AG10803 (cell line): Measurements from ENCODE around the gene CCL4.
"Not testable (repeated sequence)": the region's sequence is repeated elsewhere in the genome, so short reads cannot be mapped to it uniquely, and the experiment has no call there.

Experiments used
- DNase-seq: peaks from one replicate; pipeline ENCODE4 v3.0.0; 2010; ENCODE audit warnings: low read depth
- H3K4me3 ChIP-seq: 2 replicates; pipeline ENCODE4 v1.5.1; 2011; ENCODE audit warnings: mild to moderate bottlenecking, low read length, control low read depth
- CTCF ChIP-seq: conservative IDR thresholded peaks from 2 replicates; pipeline ENCODE4 v1.5.1; 2011; ENCODE audit warnings: mild to moderate bottlenecking, low read length, control low read depth, inconsistent platforms

CCL4 gene

GRCh38 chr17:36083691-36084090 lies 19.9 kb upstream of the CCL4 start:
- H3K4me3 ChIP-seq, DNase-seq: not testable (repeated sequence)

- peak; percentile 34 for DNase-seq
- no peak overlapping the region for H3K4me3 ChIP-seq
- no peak for TF ChIP-seq CTCF
Observed at GRCh38 chr17:36085765-36086164, 17.9 kb upstream of the CCL4 start.

GRCh38 chr17:36086791-36087190 lies 16.8 kb upstream of the CCL4 start:
- DNase-seq = no peak
- TF ChIP-seq CTCF = no peak
- no peak overlapping the region for H3K4me3 ChIP-seq

- not testable (repeated sequence) for H3K4me3 ChIP-seq, DNase-seq
Observed at GRCh38 chr17:36087471-36087870, 16.2 kb upstream of the CCL4 start.

- H3K4me3 ChIP-seq, DNase-seq: not testable (repeated sequence)
Observed at GRCh38 chr17:36087897-36088572, 15.6 kb upstream of the CCL4 start.

GRCh38 chr17:36088670-36089338 lies 14.8 kb upstream of the CCL4 start:
- DNase-seq = no peak
- TF ChIP-seq CTCF = no peak
- no peak overlapping the region for H3K4me3 ChIP-seq

- no peak for TF ChIP-seq CTCF
- H3K4me3 ChIP-seq = no peak overlapping the region
- no peak for DNase-seq
Observed at GRCh38 chr17:36089339-36089865, 14.2 kb upstream of the CCL4 start.

GRCh38 chr17:36089888-36090836 lies 13.5 kb upstream of the CCL4 start, which contains the start of gene CCL3:
CCL3 (minus strand) TSS chr17:36090143; CDS start chr17:36090058, 85 bp downstream.
- DNase-seq = no peak
- TF ChIP-seq CTCF = no peak
- H3K4me3 ChIP-seq = no peak within 1 kb of the TSS
